ENCODE measurements around the gene KRTAP4-3.
"Not testable (repeated sequence)": the region's sequence is repeated elsewhere in the genome, so short reads cannot be mapped to it uniquely, and the experiment has no call there.

Gene KRTAP4-3

GRCh38 chr17:41150026-41150425, 18.0 kb downstream of the KRTAP4-3 start:
- DNase-seq = no peak

- no peak for DNase-seq
These were observed 18.4 kb downstream of the KRTAP4-3 start, which contains the start of gene KRTAP4-5 for GRCh38 chr17:41149652-41149985. Gene KRTAP4-5 (minus strand): TSS chr17:41149825. CDS start chr17:41149767, 58 bp downstream.

- not testable (repeated sequence) for DNase-seq
These were observed 18.9 kb downstream of the KRTAP4-3 start for GRCh38 chr17:41148971-41149651.

GRCh38 chr17:41147531-41148204, 20.4 kb downstream of the KRTAP4-3 start:
- DNase-seq = no peak

GRCh38 chr17:41145261-41145660, 22.8 kb downstream of the KRTAP4-3 start:
- no peak for DNase-seq

GRCh38 chr17:41144846-41145245, 23.2 kb downstream of the KRTAP4-3 start:
- no peak for DNase-seq

- no peak for DNase-seq
These were observed 26.7 kb downstream of the KRTAP4-3 start for GRCh38 chr17:41141361-41141760.

GRCh38 chr17:41140360-41141131, 27.5 kb downstream of the KRTAP4-3 start, which contains the start of gene KRTAP4-6:
Gene KRTAP4-6 (minus strand): TSS chr17:41140544. CDS start chr17:41140487, 57 bp downstream.
- no peak for DNase-seq

- not testable (repeated sequence) for DNase-seq
These were observed 28.2 kb downstream of the KRTAP4-3 start for GRCh38 chr17:41139865-41140264.

- DNase-seq = no peak
These were observed 33.9 kb downstream of the KRTAP4-3 start for GRCh38 chr17:41133880-41134735.

- DNase-seq = no peak
These were observed 36.0 kb downstream of the KRTAP4-3 start for GRCh38 chr17:41131979-41132378.

GRCh38 chr17:41127371-41127770, 40.6 kb downstream of the KRTAP4-3 start:
- DNase-seq = no peak

GRCh38 chr17:41126412-41126811, 41.6 kb downstream of the KRTAP4-3 start:
- no peak for DNase-seq

GRCh38 chr17:41125064-41125463, 43.0 kb downstream of the KRTAP4-3 start:
- no peak for DNase-seq

GRCh38 chr17:41123991-41124371, 44.0 kb downstream of the KRTAP4-3 start, which contains the start of gene KRTAP4-12:
Gene KRTAP4-12 (minus strand): TSS chr17:41124182. CDS start chr17:41124122, 60 bp downstream.
- not testable (repeated sequence) for DNase-seq

GRCh38 chr17:41123292-41123990, 44.6 kb downstream of the KRTAP4-3 start:
- DNase-seq = not testable (repeated sequence)

GRCh38 chr17:41121742-41122141, 46.3 kb downstream of the KRTAP4-3 start:
- DNase-seq = no peak

- DNase-seq = peak; percentile 16
These were observed 48.0 kb downstream of the KRTAP4-3 start for GRCh38 chr17:41119696-41120690.

GRCh38 chr17:41118721-41119120, 49.3 kb downstream of the KRTAP4-3 start:
- no peak for DNase-seq

GRCh38 chr17:41117846-41118386, 50.1 kb downstream of the KRTAP4-3 start, which contains the start of gene KRTAP4-11:
Gene KRTAP4-11 (minus strand): TSS chr17:41118373. CDS start chr17:41118315, 58 bp downstream.
- DNase-seq = not testable (repeated sequence)

All from CD4-positive, alpha-beta T cell treated with Interleukin-4 for 4 hours (primary cell).